Adrenal gland (tissue), 5 donors: ENCODE measurements around the gene MEX3A.

Experiments
- POLR2A ChIP-seq, 2 donors: fragments of 450-650 bp; IDR thresholded peaks; one replicate each; pipeline ENCODE4 v1.6.1; 2017; ENCODE audit warnings: antibody characterized with exemption in 2 of 2, mild to moderate bottlenecking in 2 of 2, moderate library complexity in 1 of 2
- TF ChIP-seq, protein P1 (sequence below), 6 experiments: fragments of 450-650 bp in 4 of 6; fragments of 200-600 bp in 2 of 6; sonication (generic) in 1 of 6; IDR thresholded peaks; 1 replicate in 5 of 6; 2 replicates in 1 of 6; pipeline versions ENCODE4 v1.5.1 to v1.8.0; 2016 to 2021; ENCODE audit warnings: antibody characterized with exemption in 6 of 6, mild to moderate bottlenecking in 2 of 6, moderate library complexity in 1 of 6
- donor health status: DM: no; HTN: no; CAD: no.

- TF ChIP-seq, protein P1, sequence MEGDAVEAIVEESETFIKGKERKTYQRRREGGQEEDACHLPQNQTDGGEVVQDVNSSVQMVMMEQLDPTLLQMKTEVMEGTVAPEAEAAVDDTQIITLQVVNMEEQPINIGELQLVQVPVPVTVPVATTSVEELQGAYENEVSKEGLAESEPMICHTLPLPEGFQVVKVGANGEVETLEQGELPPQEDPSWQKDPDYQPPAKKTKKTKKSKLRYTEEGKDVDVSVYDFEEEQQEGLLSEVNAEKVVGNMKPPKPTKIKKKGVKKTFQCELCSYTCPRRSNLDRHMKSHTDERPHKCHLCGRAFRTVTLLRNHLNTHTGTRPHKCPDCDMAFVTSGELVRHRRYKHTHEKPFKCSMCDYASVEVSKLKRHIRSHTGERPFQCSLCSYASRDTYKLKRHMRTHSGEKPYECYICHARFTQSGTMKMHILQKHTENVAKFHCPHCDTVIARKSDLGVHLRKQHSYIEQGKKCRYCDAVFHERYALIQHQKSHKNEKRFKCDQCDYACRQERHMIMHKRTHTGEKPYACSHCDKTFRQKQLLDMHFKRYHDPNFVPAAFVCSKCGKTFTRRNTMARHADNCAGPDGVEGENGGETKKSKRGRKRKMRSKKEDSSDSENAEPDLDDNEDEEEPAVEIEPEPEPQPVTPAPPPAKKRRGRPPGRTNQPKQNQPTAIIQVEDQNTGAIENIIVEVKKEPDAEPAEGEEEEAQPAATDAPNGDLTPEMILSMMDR (IDR thresholded peaks at IDR 0.05) = no peak
- no peak for TF ChIP-seq POLR2A (IDR thresholded peaks at IDR 0.05)
These were observed 7.1 kb downstream of the MEX3A start for GRCh38 chr1:156075162-156075561.
